GM12873 (cell line): Measurements from ENCODE around the gene CD58.

Experiments
- CTCF ChIP-seq: IDR thresholded peaks from 2 replicates; pipeline ENCODE4 v1.5.1; 2012; ENCODE audit warnings: low read depth, mild to moderate bottlenecking, moderate library complexity, low read length, control low read depth; ENCODE audit not compliant: insufficient read depth; ENCODE audit errors: missing control alignments

The CD58 gene

DNA sequence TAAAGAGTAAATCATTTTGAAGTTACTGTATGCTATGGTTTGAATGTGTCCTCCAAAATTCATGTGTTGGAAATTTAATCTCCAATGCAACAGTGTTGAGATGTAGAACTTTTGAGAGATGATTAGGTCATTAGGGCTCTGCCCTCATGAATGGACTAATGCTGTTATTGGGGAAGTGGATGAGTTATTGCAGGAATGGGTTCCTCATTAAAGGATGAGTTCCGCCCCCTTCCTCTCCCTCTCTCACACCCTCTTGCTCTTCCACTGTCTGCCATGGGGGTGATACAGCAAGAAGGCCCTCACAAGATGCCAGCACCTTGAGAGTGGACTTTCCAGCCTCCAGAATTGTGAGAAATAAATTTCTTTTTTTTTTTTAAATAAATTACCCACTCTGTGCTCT lies 100.2 kb downstream of the CD58 start:
- TF ChIP-seq CTCF, result no peak

GRCh38 chr1:116466810-116467557 lies 103.8 kb downstream of the CD58 start:
- no peak for TF ChIP-seq CTCF

- no peak for TF ChIP-seq CTCF
These were observed 104.8 kb downstream of the CD58 start for GRCh38 chr1:116465845-116466685.

- no peak for TF ChIP-seq CTCF
These were observed 105.4 kb downstream of the CD58 start for GRCh38 chr1:116465477-116465844.
